Ascending aorta (tissue), 2 donors: ENCODE results near the gene ANKRA2. TPM values are rescaled to one million over a fixed set of nuclear protein-coding genes. Genes with fewer than 3 reads are reported as not detected.
A peak's percentile ranks its signal among the peaks of the same experiment; 100 is the strongest.

Experiments used
- DNase-seq, 2 donors: peaks; one replicate each; pipeline ENCODE4 v3.0.0-alpha.2; 2019; ENCODE audit warnings: low spot score in 2 of 2
- H3K27ac ChIP-seq, 2 donors: fragments of 200-600 bp; sonication (generic); one replicate each; pipeline ENCODE4 v1.5.1; 2016 to 2017; ENCODE audit warnings: mild to moderate bottlenecking in 1 of 2
- H3K27me3 ChIP-seq: fragments of 200-600 bp; sonication (generic); one replicate; pipeline ENCODE4 v1.5.1; 2017
- H3K36me3 ChIP-seq, 2 donors: fragments of 200-600 bp; sonication (generic); one replicate each; pipeline ENCODE4 v1.5.1; 2016
- H3K4me1 ChIP-seq, 2 donors: fragments of 200-600 bp; sonication (generic); one replicate each; pipeline ENCODE4 v1.5.1; 2016 to 2017; ENCODE audit warnings: mild to moderate bottlenecking in 1 of 2
- H3K4me3 ChIP-seq, 2 donors: fragments of 200-600 bp; sonication (generic); one replicate each; pipeline ENCODE4 v1.5.1; 2016 to 2017; ENCODE audit warnings: mild to moderate bottlenecking in 1 of 2
- H3K9me3 ChIP-seq, 2 donors: fragments of 200-600 bp; sonication (generic); one replicate each; pipeline ENCODE4 v1.5.1; 2016
- CTCF ChIP-seq, 3 experiments: fragments of 200-600 bp in 2 of 3; fragments of 450-650 bp in 1 of 3; sonication (generic) in 2 of 3; IDR thresholded peaks; one replicate each; pipeline ENCODE4 v1.5.1; 2016 to 2019; ENCODE audit warnings: antibody characterized with exemption in 3 of 3, mild to moderate bottlenecking in 1 of 3, moderate library complexity in 1 of 3
- intact Hi-C: fragments of 100-400 bp; cut with DNase I; formaldehyde crosslinking; loops from one replicate; pipeline ENCODE4 v1.15.1; 2023
- total RNA-seq: library from RNA; depleted of rRNA; stranded (reverse); fragments of >200 nt; gene quantifications from one replicate; pipeline ENCODE4 v1.1.0, GENCODE V29; 2016

The ANKRA2 gene
- total RNA-seq, 1 donor from 2014 or later: 6.9 TPM

- no peak for TF ChIP-seq CTCF (IDR thresholded peaks at IDR 0.05)
- Histone ChIP-seq H3K4me3 (no peak overlapping the region), H3K9me3 (no peaks in the 10 kb centered on the region), H3K27ac (no peak overlapping the region), H3K27me3 (no peaks in the 10 kb centered on the region), H3K36me3 (no peaks in the 10 kb centered on the region), H3K4me1 (peaks cover 0 to 7% of the 10 kb centered on the region in 2 donors)
- no peak for DNase-seq
- intact Hi-C loops: no loop called here
Observed at GRCh38 chr5:73544429-73545402, 20.7 kb downstream of the ANKRA2 start.

- Histone ChIP-seq H3K9me3 (no peaks in the 10 kb centered on the region), H3K4me1 (peaks cover 11 to 22% of the 10 kb centered on the region in 2 donors), H3K27ac (peak overlapping the region; percentile 6 to 63), H3K27me3 (no peaks in the 10 kb centered on the region), H3K36me3 (no peaks in the 10 kb centered on the region), H3K4me3 (no peak overlapping the region)
- no peak for TF ChIP-seq CTCF (IDR thresholded peaks at IDR 0.05)
- intact Hi-C loops: no loop called here
- no peak for DNase-seq
Observed at GRCh38 chr5:73542020-73542419, 23.4 kb downstream of the ANKRA2 start.

GRCh38 chr5:73540192-73540591 lies 25.2 kb downstream of the ANKRA2 start:
- no peak overlapping the region for H3K4me3 ChIP-seq
- no peaks in the 10 kb centered on the region for H3K27me3 ChIP-seq
- DNase-seq: no peak
- no peak for TF ChIP-seq CTCF (IDR thresholded peaks at IDR 0.05)
- H3K27ac ChIP-seq: no peak overlapping the region
- no peaks in the 10 kb centered on the region for H3K9me3 ChIP-seq
- no peaks in the 10 kb centered on the region for H3K36me3 ChIP-seq
- intact Hi-C loops: no loop called here
- H3K4me1 ChIP-seq: peaks cover 11 to 22% of the 10 kb centered on the region in 2 donors

- intact Hi-C loops: loop anchor here (2.0 kb wide), 1 partner anchor 25 kb away; the partner anchor contains the start of genes ANKRA2 and UTP15
- Histone ChIP-seq H3K27ac (no peak overlapping the region), H3K27me3 (no peaks in the 10 kb centered on the region), H3K9me3 (no peaks in the 10 kb centered on the region), H3K4me3 (no peak overlapping the region), H3K36me3 (no peaks in the 10 kb centered on the region), H3K4me1 (peaks cover 11 to 22% of the 10 kb centered on the region in 2 donors)
- DNase-seq: no peak
- TF ChIP-seq CTCF (IDR thresholded peaks at IDR 0.05): no peak
Observed at GRCh38 chr5:73539730-73540129, 25.7 kb downstream of the ANKRA2 start.

GRCh38 chr5:73534971-73535370 lies 30.5 kb downstream of the ANKRA2 start:
- H3K36me3 ChIP-seq: no peaks in the 10 kb centered on the region
- TF ChIP-seq CTCF (IDR thresholded peaks at IDR 0.05): no peak
- no peaks in the 10 kb centered on the region for H3K27me3 ChIP-seq
- H3K4me3 ChIP-seq: no peak overlapping the region
- H3K27ac ChIP-seq: no peak overlapping the region
- no peaks in the 10 kb centered on the region for H3K9me3 ChIP-seq
- intact Hi-C loops: no loop called here
- peaks cover 11 to 17% of the 10 kb centered on the region in 2 donors for H3K4me1 ChIP-seq
- DNase-seq: no peak
